ENCODE results near the gene CEACAM21.

- no peak for TF ChIP-seq CTCF (conservative IDR thresholded peaks at IDR 0.05 in 1 of 2, IDR thresholded peaks at IDR 0.05 in 1 of 2; ENCODE audit: low read depth in 1 of 2, low read length in 2 of 2)
- no peak for TF ChIP-seq EZH2 (IDR thresholded peaks at IDR 0.05; ENCODE audit: low read length, missing control alignments)
Observed at GRCh38 chr19:41542622-41543021, 33.3 kb upstream of the CEACAM21 start.
